Measurements from ENCODE around the gene PYDC2.
"Not testable (repeated sequence)": the region's sequence is repeated elsewhere in the genome, so short reads cannot be mapped to it uniquely, and the experiment has no call there.

Gene PYDC2

GRCh38 chr3:191473661-191474198 lies 12.8 kb downstream of the PYDC2 start:
- DNase-seq: no peak

- no peak for DNase-seq
Measured at GRCh38 chr3:191476066-191476772, 15.3 kb downstream of the PYDC2 start.

- not testable (repeated sequence) for DNase-seq
Measured at GRCh38 chr3:191483994-191484393, 23.0 kb downstream of the PYDC2 start.

GRCh38 chr3:191484461-191484860 lies 23.5 kb downstream of the PYDC2 start:
- no peak for DNase-seq

- no peak for DNase-seq
Measured at GRCh38 chr3:191492601-191493000, 31.6 kb downstream of the PYDC2 start.

GRCh38 chr3:191493336-191493735 lies 32.4 kb downstream of the PYDC2 start:
- DNase-seq: no peak

- no peak for DNase-seq
Measured at GRCh38 chr3:191499307-191500080, 38.5 kb downstream of the PYDC2 start.

GRCh38 chr3:191500892-191501291 lies 39.9 kb downstream of the PYDC2 start:
- no peak for DNase-seq

- DNase-seq: no peak
Measured at GRCh38 chr3:191502583-191502982, 41.6 kb downstream of the PYDC2 start.

- DNase-seq: no peak
Measured at GRCh38 chr3:191509078-191509477, 48.1 kb downstream of the PYDC2 start.
